ENCODE results near the gene PCARE. TPM values are rescaled to one million over a fixed set of nuclear protein-coding genes. Genes with fewer than 3 reads are reported as not detected.

The PCARE gene
- total and polyA plus RNA-seq, 3 donors from 2014 or later: 0.06 to 1.0 (median 0.76) TPM

- Histone ChIP-seq H3K36me3 (ENCODE audit: low read depth, missing control alignments) (no peaks in the 10 kb centered on the region), H3K27me3 (no peaks in the 10 kb centered on the region), H3K27ac (no peak overlapping the region), H3K4me1 (no peaks in the 10 kb centered on the region), H3K4me3 (no peak overlapping the region), H3K9me3 (no peaks in the 10 kb centered on the region)
- WGBS, 2 donors: 90 to 91% methylated on average over 1 of the region's 1 CpG
- no peak for TF ChIP-seq POLR2A (IDR thresholded peaks at IDR 0.05)
- no peak for TF ChIP-seq CTCF (IDR thresholded peaks at IDR 0.05)
- intact Hi-C loops (cut with DNase I; ENCODE audit: low total_unique reads): no loop called here
- no peak for DNase-seq
Observed at GRCh38 chr2:29084554-29084953, 10.2 kb upstream of the PCARE start.

- intact Hi-C loops (cut with DNase I; ENCODE audit: low total_unique reads): no loop called here
- no peaks in the 10 kb centered on the region for H3K4me1 ChIP-seq
- TF ChIP-seq CTCF (IDR thresholded peaks at IDR 0.05) (no peak), POLR2A (IDR thresholded peaks at IDR 0.05) (no peak)
- no peaks in the 10 kb centered on the region for H3K9me3 ChIP-seq
- DNase-seq: no peak
- 87 to 92% methylated on average over 5 of the region's 5 CpGs for WGBS, 2 donors
- H3K4me3 ChIP-seq: no peak overlapping the region
- H3K27ac ChIP-seq: no peak overlapping the region
- no peaks in the 10 kb centered on the region for H3K27me3 ChIP-seq
- H3K36me3 ChIP-seq (ENCODE audit: low read depth, missing control alignments): no peaks in the 10 kb centered on the region
Observed at GRCh38 chr2:29082804-29083495, 8.6 kb upstream of the PCARE start.

- TF ChIP-seq CTCF (IDR thresholded peaks at IDR 0.05) (no peak), POLR2A (IDR thresholded peaks at IDR 0.05) (no peak)
- no peaks in the 10 kb centered on the region for H3K4me1 ChIP-seq
- no peaks in the 10 kb centered on the region for H3K9me3 ChIP-seq
- WGBS, 2 donors: 74 to 80% methylated on average over 2 to 10 of the region's 12 CpGs
- intact Hi-C loops (cut with DNase I; ENCODE audit: low total_unique reads): no loop called here
- no peak for DNase-seq
- H3K27me3 ChIP-seq: no peaks in the 10 kb centered on the region
- H3K4me3 ChIP-seq: no peak overlapping the region
- no peak overlapping the region for H3K27ac ChIP-seq
- no peaks in the 10 kb centered on the region for H3K36me3 ChIP-seq (ENCODE audit: low read depth, missing control alignments)
Observed at GRCh38 chr2:29080886-29081743, 6.8 kb upstream of the PCARE start.

DNA sequence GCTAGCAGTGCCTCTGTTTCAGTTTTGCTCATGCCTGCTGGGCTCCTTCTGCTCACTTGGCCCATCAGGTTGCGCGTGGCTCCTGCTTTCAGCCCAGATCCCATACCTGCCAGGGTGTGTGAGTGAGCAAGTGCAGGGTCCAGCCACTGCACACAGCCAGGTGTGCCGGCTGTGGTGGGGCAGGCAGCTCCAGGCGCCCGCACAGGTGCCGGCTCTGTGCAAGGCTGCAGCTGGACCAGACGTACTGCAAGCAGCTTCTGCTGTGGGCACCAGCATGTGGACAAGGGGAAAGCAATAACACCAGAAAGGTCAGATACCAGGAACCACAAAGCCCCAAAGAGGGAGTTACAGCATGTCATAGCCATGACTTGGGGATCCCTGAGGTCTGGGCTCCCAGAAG, 5.6 kb upstream of the PCARE start:
- Histone ChIP-seq H3K9me3 (no peaks in the 10 kb centered on the region), H3K27ac (no peak overlapping the region), H3K27me3 (no peaks in the 10 kb centered on the region), H3K4me1 (no peaks in the 10 kb centered on the region), H3K36me3 (ENCODE audit: low read depth, missing control alignments) (no peaks in the 10 kb centered on the region), H3K4me3 (no peak overlapping the region)
- TF ChIP-seq POLR2A (IDR thresholded peaks at IDR 0.05) (no peak), CTCF (IDR thresholded peaks at IDR 0.05) (no peak)
- WGBS, 2 donors: 94% methylated on average over 5 to 7 of the region's 7 CpGs
- intact Hi-C loops (cut with DNase I; ENCODE audit: low total_unique reads): no loop called here
- no peak for DNase-seq
